KMS-11 (cell line): ENCODE data around the gene LAMTOR1.

Experiments
- H2AFZ ChIP-seq: fragments of 200-600 bp; sonication (generic); 2 replicates; pipeline ENCODE4 v1.6.1; 2016; ENCODE audit warnings: antibody characterized with exemption, mixed run types, low read depth
- H3K27ac ChIP-seq: fragments of 200-600 bp; sonication (generic); 2 replicates; pipeline ENCODE4 v1.6.1; 2016; ENCODE audit warnings: mild to moderate bottlenecking, mixed run types
- H3K27me3 ChIP-seq: fragments of 200-600 bp; sonication (generic); 2 replicates; pipeline ENCODE4 v1.6.1; 2017; ENCODE audit warnings: mild to moderate bottlenecking, low read depth, mixed run types, moderate library complexity; ENCODE audit not compliant: insufficient read depth
- H3K36me3 ChIP-seq: fragments of 200-600 bp; sonication (generic); 2 replicates; pipeline ENCODE4 v1.6.1; 2017; ENCODE audit warnings: mild to moderate bottlenecking, mixed run types; ENCODE audit not compliant: insufficient read depth
- H3K4me1 ChIP-seq: fragments of 200-600 bp; sonication (generic); 2 replicates; pipeline ENCODE4 v1.6.1; 2016; ENCODE audit warnings: mild to moderate bottlenecking, low read depth, mixed run types; ENCODE audit not compliant: poor library complexity, severe bottlenecking
- H3K4me2 ChIP-seq: fragments of 200-600 bp; sonication (generic); 2 replicates; pipeline ENCODE4 v1.7.0; 2016; ENCODE audit warnings: mild to moderate bottlenecking, mixed run types
- H3K4me3 ChIP-seq: fragments of 200-600 bp; sonication (generic); IDR thresholded peaks from 2 replicates; pipeline ENCODE4 v1.6.1; 2017; ENCODE audit warnings: low read depth, low read length, mixed read lengths; ENCODE audit not compliant: insufficient read depth
- H3K79me2 ChIP-seq: fragments of 200-600 bp; sonication (generic); 2 replicates; pipeline ENCODE4 v1.6.1; 2016; ENCODE audit warnings: low read depth, mixed run types; ENCODE audit not compliant: insufficient read depth
- H3K9ac ChIP-seq: fragments of 200-600 bp; sonication (generic); 2 replicates; pipeline ENCODE4 v1.6.1; 2016; ENCODE audit warnings: mild to moderate bottlenecking, mixed run types
- H4K20me1 ChIP-seq: fragments of 200-600 bp; sonication (generic); 2 replicates; pipeline ENCODE4 v1.6.1; 2016; ENCODE audit warnings: mild to moderate bottlenecking, mixed run types; ENCODE audit not compliant: insufficient read depth
- TF ChIP-seq, protein P1 (sequence below): fragments of 200-600 bp; sonication (generic); conservative IDR thresholded peaks from 2 replicates; pipeline ENCODE4 v1.6.1; 2017; ENCODE audit warnings: low read depth, mild to moderate bottlenecking, antibody characterized with exemption, low read length, moderate library complexity, mixed read lengths

LAMTOR1 gene

GRCh38 chr11:72079819-72080325, 23.2 kb downstream of the LAMTOR1 start:
- no peaks in the 10 kb centered on the region for H3K36me3 ChIP-seq
- no peaks in the 10 kb centered on the region for H4K20me1 ChIP-seq
- H3K27ac ChIP-seq = peak overlapping the region; percentile 66
- H3K4me2 ChIP-seq = peak overlapping the region; percentile 53
- H2AFZ ChIP-seq = peak overlapping the region; percentile 53
- H3K4me3 ChIP-seq = no peak overlapping the region
- no peaks in the 10 kb centered on the region for H3K27me3 ChIP-seq
- H3K9ac ChIP-seq = peak overlapping the region; percentile 67; the same call in 1 of the 2 replicates
- TF ChIP-seq, protein P1, sequence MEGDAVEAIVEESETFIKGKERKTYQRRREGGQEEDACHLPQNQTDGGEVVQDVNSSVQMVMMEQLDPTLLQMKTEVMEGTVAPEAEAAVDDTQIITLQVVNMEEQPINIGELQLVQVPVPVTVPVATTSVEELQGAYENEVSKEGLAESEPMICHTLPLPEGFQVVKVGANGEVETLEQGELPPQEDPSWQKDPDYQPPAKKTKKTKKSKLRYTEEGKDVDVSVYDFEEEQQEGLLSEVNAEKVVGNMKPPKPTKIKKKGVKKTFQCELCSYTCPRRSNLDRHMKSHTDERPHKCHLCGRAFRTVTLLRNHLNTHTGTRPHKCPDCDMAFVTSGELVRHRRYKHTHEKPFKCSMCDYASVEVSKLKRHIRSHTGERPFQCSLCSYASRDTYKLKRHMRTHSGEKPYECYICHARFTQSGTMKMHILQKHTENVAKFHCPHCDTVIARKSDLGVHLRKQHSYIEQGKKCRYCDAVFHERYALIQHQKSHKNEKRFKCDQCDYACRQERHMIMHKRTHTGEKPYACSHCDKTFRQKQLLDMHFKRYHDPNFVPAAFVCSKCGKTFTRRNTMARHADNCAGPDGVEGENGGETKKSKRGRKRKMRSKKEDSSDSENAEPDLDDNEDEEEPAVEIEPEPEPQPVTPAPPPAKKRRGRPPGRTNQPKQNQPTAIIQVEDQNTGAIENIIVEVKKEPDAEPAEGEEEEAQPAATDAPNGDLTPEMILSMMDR = no peak
- H3K4me1 ChIP-seq = peaks cover 43% of the 10 kb centered on the region
- peaks cover 51% of the 10 kb centered on the region for H3K79me2 ChIP-seq

DNA sequence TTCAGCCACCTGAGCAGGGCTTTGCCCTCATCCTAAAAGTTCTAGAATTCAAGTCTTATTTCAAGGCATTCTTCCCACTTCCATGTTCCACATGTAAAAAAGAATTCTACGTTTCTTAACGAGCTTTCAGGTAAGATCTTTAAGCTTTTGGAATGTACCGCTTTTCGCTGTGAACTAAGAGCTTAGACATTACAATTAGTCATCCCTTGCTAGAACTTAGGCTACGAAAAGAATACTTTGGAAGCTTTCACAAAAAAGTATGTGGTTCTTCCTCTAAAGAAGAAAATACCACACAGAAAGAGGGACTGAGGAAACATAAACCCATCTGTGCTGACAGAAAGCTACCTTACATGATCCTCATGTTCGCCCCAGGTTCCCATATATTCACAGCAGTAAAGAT, 24.6 kb downstream of the LAMTOR1 start:
- H3K79me2 ChIP-seq = peaks cover 64% of the 10 kb centered on the region
- no peak overlapping the region for H3K9ac ChIP-seq
- H3K4me2 ChIP-seq = peak overlapping the region; percentile 53
- H3K27ac ChIP-seq = no peak overlapping the region
- no peak overlapping the region for H2AFZ ChIP-seq
- H3K36me3 ChIP-seq = no peaks in the 10 kb centered on the region
- TF ChIP-seq, protein P1 = no peak
- H3K4me3 ChIP-seq = no peak overlapping the region
- H3K4me1 ChIP-seq = peaks cover 43% of the 10 kb centered on the region
- H3K27me3 ChIP-seq = no peaks in the 10 kb centered on the region
- H4K20me1 ChIP-seq = no peaks in the 10 kb centered on the region

- H3K27ac ChIP-seq = no peak overlapping the region; the same call in 1 of the 2 replicates
- no peaks in the 10 kb centered on the region for H4K20me1 ChIP-seq
- no peak overlapping the region for H3K4me3 ChIP-seq
- H2AFZ ChIP-seq = no peak overlapping the region
- TF ChIP-seq, protein P1 = no peak
- peaks cover 91% of the 10 kb centered on the region for H3K79me2 ChIP-seq
- H3K27me3 ChIP-seq = no peaks in the 10 kb centered on the region
- H3K4me1 ChIP-seq = peaks cover 56% of the 10 kb centered on the region
- H3K9ac ChIP-seq = no peak overlapping the region
- H3K36me3 ChIP-seq = no peaks in the 10 kb centered on the region
- H3K4me2 ChIP-seq = no peak overlapping the region
Measured at GRCh38 chr11:72075756-72076155, 27.3 kb downstream of the LAMTOR1 start.

DNA sequence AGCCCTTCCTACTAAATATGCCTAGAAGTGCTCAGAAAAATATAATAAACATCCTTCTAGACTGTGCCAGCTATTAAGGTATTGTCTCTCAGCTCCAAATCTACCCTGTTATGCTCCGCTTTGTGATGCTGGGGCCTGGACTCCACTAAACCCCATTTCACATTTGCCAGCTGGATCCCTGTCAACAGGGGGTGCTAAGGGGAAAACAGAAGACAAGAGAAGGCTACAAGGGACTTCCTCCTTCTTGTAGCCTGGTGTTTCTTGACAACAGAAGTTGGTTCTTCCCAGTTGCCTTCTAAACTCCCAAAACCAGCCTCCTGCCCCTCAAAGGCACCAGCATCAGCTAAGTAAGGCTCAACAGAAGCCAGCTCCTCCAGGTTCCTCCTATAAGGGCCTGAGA, 28.0 kb downstream of the LAMTOR1 start:
- H3K9ac ChIP-seq = no peak overlapping the region
- no peak overlapping the region for H3K4me2 ChIP-seq
- H2AFZ ChIP-seq = no peak overlapping the region
- H3K4me1 ChIP-seq = peaks cover 62% of the 10 kb centered on the region
- no peaks in the 10 kb centered on the region for H3K36me3 ChIP-seq
- no peak overlapping the region; the same call in 1 of the 2 replicates for H3K27ac ChIP-seq
- H3K27me3 ChIP-seq = no peaks in the 10 kb centered on the region
- TF ChIP-seq, protein P1 = no peak
- H4K20me1 ChIP-seq = no peaks in the 10 kb centered on the region
- H3K79me2 ChIP-seq = peaks cover 97% of the 10 kb centered on the region
- H3K4me3 ChIP-seq = no peak overlapping the region
